Activated CD8-positive, alpha-beta memory T cell treated with anti-CD3 and anti-CD28 coated beads for 4 hours (primary cell): ENCODE results near the gene REC114.
"Not testable (repeated sequence)": the region's sequence is repeated elsewhere in the genome, so short reads cannot be mapped to it uniquely, and the experiment has no call there.

Source experiments
- DNase-seq, 2 donors: peaks; one replicate each; pipeline ENCODE4 v3.0.0-alpha.2; 2020; ENCODE audit warnings: low read depth in 2 of 2

The REC114 gene

GRCh38 chr15:73455876-73456275 is 12.9 kb downstream of the REC114 start:
- no peak for DNase-seq

- DNase-seq, result no peak
Measured at GRCh38 chr15:73457334-73457733, 14.4 kb downstream of the REC114 start.

DNA sequence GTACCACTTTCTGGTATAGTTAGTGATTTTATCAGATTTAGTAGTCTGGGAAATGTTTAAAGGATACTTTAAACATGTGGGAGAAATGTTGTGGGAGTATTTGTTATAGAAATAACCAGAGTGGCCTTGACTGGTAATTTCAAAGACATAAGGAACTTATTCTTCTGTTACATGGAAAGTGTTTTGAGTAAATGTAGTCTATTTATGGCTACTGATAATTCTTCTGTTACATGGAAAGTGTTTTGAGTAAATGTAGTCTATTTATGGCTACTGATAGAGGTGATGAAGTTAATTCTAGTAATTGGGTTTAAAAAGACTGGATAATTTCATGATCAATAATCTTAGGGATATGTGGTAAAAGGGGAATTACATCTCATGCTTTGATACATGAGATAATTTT is 17.7 kb downstream of the REC114 start:
- no peak for DNase-seq

GRCh38 chr15:73464602-73465001 is 21.6 kb downstream of the REC114 start:
- no peak for DNase-seq

- DNase-seq, result no peak
Measured at GRCh38 chr15:73467758-73468157, 24.8 kb downstream of the REC114 start.

DNA sequence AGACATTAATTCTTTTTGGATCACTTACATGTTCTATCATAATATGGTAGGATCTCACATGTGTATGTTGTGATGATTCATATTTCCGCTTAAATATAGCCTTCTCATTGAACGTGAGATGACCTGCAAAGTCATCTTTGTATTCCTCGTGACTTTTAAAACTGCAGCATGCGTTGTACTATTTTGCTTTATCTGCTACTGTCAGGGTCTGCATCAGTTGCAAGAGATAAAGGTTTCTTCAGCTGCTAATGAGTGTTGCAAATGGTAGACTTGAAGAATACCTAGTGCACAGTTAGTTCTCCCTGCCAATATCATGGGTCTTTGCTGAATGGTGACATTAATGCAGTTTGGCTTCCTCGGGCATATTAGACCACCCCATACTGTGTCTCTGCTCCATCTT is 31.8 kb downstream of the REC114 start:
- no peak for DNase-seq

- DNase-seq, result no peak
Measured at GRCh38 chr15:73476704-73477216, 33.8 kb downstream of the REC114 start.

- DNase-seq, result no peak
Measured at GRCh38 chr15:73480050-73480449, 37.1 kb downstream of the REC114 start.

GRCh38 chr15:73482166-73482565 is 39.2 kb downstream of the REC114 start:
- DNase-seq, result no peak

GRCh38 chr15:73483053-73483452 is 40.1 kb downstream of the REC114 start:
- DNase-seq, result no peak

DNA sequence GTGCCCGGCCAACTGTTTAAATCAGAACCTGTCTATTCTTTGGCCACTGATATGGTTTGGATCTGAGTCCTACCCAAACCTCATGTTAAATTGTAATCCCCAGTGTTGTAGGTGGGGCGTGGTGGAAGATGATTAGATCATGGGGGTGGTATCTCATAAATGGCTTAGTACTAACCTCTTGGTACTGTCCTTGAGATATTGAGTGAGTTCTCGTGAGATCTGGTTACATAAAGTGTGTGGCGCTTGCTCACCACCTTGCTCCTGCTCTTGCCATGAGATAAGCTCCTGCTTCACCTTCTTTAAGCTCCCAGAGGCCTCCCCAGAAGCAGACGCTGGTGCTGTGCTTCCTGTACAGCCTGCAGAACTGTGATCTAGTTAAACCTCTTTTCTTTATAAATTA is 42.4 kb downstream of the REC114 start:
- no peak for DNase-seq

DNA sequence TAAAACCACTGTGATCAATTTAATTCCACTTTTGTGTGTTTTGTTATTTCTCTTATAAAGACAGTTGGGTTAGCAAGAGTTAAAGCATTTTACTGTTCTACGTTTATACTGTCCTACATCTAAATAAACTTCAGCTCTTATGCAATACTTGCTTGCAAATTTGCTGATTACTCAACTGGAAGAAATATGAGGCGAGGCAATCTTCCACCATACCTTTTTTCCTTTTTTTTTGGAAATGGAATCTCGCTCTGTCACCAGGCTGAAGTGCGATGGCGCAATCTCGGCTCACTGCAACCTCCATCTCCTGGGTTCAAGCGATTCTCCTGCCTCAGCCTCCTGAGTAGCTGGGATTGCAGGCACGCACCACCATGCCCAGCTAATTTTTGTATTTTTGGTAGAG is 42.9 kb downstream of the REC114 start:
- DNase-seq, result not testable (repeated sequence)

DNA sequence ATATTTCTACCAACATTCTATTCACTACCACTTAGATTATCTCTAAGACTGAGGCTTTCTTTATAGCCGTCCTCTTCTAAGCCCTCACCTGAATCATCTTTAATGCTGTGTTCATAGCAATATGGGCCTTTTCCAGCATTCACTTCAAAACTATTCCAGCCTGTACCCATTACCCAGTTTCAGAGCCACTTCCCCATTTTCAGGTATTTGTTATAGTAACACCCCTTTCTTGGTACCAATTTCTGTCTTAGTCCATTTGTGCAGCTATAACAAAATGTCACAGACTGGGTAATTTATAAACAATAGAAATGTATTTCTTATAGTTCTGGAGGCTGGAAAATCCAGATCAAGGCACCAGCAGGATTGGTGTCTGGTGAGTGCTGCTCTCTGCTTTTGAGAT is 45.7 kb downstream of the REC114 start:
- no peak for DNase-seq

- no peak for DNase-seq
Measured at GRCh38 chr15:73493922-73494321, 51.0 kb downstream of the REC114 start.

DNA sequence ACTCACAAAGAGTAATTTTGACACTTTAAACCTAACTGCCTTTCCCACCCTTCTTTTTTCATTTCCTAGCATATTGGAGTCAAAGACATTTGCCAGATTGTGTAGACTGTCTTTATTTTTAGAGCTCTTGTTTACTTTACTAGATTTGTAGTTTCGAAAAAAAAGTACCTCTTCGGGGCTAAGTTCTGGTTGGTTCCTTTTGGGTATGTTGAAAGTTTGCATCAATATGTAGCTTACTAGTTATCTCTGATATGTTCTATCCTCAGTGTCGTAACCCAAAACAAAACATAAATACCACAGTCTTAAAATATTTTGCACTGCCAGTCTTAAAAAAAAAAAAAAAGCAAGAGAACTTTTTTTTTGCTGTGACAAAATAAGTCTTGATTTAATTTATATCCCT is 52.2 kb downstream of the REC114 start:
- DNase-seq, result no peak

DNA sequence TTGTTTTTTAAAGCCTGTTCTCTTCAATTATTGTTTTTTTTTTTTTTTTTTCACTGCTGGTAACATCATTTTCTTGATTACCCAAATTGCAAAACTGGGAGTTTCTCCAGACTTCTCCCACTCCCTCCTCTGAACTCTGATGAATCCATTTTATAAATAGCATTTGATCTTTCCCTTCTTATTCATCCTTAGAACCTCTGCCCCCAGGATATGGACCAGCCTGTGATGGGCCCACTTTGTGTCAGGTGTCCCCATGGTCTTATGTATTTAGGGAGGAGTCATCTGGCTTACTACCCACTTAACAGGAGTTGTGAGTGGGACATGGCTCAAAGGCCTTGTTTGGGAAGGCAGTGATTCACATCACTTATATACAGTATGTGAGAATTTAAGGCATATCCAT is 57.7 kb downstream of the REC114 start:
- DNase-seq, result no peak

- DNase-seq, result no peak
Measured at GRCh38 chr15:73504885-73505284, 61.9 kb downstream of the REC114 start.

- DNase-seq, result no peak
Measured at GRCh38 chr15:73515527-73515926, 72.6 kb downstream of the REC114 start.

DNA sequence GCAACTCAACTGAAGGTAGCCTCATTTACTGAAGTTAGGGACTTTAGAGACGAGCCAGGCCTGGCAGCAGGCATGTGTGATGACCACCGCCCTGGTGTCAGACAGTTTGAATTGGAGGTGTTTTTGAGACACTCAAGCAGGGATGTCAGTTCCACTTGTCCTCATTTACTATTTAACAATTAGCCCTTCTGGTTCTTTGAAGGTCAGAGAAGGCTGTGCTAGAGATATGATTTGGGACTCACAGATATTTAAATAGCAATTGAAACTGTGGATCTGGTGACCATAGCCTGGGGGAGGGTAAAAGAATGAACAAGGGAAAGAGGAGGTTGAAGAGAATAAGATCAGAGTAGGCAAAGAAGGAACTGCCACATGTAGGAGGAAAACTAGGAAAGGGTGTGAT is 74.6 kb downstream of the REC114 start:
- DNase-seq, result no peak

DNA sequence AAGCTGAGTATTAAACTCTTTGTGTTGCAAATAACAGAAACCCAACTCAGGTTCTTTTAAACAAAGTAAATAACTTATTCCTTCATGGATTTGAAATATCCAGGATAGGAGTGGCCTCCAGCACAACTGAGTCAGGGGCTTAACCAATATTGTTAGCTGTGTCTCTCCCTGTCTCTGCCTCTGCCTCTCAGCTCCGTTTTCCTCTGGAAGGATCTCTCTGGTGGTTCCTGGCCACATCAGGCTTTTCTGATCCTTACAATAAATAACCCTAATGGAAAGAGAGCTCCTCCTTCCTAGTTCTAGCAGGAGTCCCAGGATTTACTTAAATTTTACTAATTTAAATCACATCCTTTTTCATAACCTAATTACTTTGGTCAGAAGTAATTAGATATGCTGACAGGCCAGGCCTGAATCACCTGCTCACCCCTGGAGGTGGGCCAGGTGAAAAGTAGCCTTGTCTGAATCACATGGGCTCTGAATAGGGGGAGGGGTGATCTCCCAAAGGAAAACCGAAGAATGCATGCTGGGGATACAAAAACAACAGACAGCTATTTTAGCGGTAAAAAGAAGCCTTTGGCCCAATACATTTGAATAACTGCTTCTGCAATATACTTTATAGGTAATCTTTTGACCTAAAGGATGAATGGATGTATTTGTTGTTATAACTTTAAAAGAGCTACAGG is 75.4 kb downstream of the REC114 start:
- no peak for DNase-seq

DNA sequence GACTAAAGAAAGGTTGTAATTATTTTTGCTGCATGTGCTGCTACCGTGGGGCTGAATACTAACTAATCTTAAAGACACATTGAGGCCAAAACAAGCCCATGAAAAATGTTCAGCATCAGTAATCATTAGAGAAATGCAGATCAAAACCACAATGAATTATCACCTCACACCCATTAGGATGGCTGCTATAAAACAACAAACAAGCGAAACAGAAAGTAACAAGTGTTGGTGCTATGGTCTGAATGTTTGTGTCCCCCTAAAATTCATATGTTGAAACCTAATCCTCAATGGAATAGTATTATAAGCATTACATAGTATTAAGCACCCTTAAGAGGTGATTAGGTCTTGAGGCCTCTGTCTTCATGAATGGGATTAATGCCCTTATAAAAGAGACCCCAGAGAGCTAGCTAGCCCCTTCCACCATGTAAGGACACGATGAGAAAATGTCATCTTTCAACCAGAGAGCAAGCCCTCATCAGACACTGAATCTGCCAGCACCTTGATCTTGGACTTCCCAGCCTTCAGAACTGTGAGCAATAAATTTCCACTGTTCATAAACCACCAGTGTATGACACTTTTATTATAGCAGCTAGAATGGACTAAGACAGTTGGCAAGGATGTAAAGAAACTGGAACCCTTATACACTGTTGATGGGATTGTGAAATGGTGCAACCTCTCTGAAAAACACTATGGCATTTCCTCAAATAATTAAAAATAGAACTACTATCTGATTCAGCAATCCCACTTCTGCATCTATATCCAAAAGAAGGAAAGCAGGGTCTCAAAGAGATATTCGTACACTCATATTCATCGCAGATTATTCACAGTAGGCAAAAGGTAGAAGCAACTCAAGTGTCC is 76.1 kb downstream of the REC114 start:
- DNase-seq, result no peak

- no peak for DNase-seq
Measured at GRCh38 chr15:73522011-73522410, 79.0 kb downstream of the REC114 start.

- no peak for DNase-seq
Measured at GRCh38 chr15:73524919-73525318, 82.0 kb downstream of the REC114 start.
